Posterior cingulate gyrus (tissue), 11 donors: ENCODE measurements around the gene BCO2.

Source experiments
- DNase-seq, 10 donors: peaks; one replicate each; pipeline versions ENCODE4 v3.0.0 to v3.0.0-alpha.2; 2020 to 2021; ENCODE audit warnings: mixed read lengths in 3 of 10
- intact Hi-C: fragments of 100-400 bp; cut with DNase I; formaldehyde crosslinking; loops from one replicate; pipeline ENCODE4 v1.15.1; 2023

BCO2 gene

DNA sequence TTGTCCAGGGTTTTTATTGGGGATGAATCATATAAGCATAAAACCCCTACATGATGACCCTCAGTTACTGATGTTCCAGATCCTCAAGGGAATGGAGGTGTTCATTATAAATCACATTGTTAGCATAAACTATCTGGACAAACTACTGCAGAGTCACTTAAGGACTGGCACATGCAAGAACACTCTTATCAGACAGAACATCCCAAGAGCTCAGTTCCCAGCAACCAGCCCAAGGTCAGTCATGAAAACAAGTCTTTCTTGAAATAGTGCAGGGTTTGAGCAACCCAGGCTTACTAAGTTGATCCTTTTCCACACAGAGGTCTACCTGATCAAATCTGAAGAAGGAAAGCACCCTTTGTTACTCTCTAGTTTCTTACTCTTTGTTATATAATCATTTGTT, 37.4 kb downstream of the BCO2 start:
- intact Hi-C loops, result no loop called here
- no peak for DNase-seq

DNA sequence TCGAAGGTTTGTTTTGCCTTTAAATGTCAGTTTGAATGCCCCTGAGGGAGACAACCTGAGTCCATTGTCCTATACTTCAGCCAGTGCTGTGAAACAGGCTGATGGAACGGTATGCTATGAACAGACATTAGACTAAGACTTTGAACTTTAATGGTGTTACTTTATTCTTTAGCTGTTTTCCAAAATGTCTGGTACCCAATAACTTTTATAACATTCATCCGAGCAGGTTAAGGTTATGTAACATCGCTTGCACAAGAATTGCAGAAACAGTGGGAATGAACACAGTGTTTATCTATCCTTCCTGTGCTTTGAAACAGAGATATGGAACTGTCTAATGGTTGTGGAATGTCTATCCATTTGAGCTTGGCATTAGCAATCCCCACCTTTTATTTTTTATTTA, 38.4 kb downstream of the BCO2 start:
- DNase-seq, result no peak
- intact Hi-C loops, result no loop called here

DNA sequence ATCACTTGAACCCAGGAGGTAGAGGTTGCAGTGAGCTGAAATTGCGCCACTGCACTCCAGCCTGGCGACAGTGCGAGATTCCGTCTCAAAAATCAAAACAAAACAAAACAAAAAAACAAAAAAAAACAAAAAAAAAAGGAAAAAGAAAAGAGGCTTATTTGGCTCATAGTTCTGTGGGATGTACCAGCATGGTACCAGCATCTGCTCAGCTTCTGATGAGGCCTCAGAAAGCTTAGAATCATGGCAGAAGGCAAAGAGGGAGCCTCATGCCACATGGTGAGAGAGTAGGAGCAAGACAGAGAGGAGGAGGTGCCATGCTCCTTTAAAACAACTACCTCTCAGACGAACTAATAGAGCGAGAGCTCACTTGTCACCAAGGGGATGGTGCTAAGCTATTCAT, 40.3 kb downstream of the BCO2 start:
- intact Hi-C loops, result no loop called here

DNA sequence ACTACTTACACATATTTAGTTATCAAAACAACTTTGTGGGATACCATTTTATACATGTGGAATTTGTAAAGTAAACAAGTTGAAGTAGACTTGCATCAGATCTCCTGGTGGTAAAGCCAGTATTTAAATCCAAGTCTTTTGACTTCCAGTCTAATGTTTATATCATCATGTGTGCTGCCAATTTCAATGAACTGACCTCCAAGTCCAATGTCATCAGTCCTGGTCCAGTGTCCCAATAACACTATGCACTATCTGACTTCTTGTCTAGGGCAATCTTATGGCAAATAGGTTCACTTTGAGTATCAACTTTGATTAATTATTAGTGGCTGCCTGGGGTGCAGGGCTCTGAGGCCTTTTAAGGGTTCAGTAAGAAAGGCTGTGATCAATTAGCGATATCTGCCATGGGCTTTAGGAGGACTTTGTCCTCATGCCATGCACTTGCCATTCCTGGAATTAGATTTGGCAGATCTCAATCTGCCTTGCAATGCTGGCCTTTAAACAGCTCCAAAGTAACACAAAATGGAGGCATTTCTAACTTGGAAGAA, 41.3 kb downstream of the BCO2 start:
- intact Hi-C loops, result no loop called here

More for the DNA sequence above, 40.3 kb downstream of the BCO2 start:
- DNase-seq, result no peak

DNA sequence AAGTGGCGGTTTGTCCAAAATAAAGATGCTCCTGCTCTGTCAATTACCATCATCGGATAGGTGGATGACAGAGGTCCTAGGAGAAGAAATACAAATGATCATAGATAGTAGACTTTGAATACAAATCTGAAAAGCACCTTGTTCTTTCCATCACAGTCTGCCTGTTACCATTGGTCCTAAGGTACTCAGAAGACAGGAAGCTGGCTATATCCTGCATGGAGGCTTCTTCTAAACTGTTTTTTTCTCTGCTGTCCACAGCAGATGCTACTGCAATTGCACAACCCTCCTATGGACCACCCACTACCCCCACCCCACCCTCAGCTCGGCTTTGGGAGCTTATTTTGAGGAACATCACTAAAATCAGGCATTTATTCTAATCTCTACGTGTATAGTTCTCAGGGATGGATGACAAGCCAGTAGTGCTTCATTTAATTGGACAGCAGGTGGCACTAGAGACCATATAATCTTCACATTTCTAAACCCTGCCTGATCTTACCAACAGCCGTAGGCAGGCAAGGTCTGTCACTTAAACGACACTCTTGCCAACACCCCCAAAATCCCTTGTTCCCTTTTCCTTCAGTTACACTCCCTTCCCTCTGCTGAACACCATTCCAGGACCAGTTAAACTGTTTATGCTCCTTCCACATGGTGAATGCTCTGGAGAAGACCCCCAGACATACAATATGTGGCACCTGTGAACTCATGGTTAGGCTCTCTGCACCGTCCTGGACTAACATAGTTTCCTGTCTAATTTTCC, 44.3 kb downstream of the BCO2 start:
- peak in 5 of 10 donors; percentile 9 to 26 (median 17) for DNase-seq
- intact Hi-C loops, result loop anchor here (1.0 kb wide), 1 partner anchor 61 kb away; no protein-coding TSS in a partner anchor

More for the DNA sequence above, 41.3 kb downstream of the BCO2 start:
- no peak for DNase-seq

DNA sequence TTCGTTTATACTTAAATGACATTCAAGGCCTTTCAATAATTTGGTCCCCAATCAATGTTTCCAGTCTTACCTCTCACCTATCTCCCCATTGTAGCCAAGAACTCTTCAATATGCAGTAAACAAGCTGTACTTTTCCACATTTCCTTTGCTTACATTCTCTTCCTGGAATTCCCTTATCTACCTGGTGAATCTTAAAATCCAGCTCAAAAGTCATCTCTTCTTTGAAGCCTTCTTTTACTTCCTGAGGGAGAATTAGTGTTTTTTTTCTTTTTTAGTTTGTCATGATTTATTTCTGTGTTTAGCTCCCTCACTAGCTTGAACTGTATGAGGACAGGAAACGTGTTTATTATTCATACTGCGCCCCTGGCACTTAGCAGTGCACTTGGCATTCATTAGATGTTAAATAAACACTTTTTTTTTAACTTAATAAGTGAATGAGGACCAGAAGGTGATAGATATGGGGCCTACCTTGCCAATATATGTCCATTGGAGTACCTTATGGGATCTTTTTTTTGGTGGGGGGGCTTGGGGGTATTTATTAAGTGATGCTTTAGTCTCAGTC, 46.0 kb downstream of the BCO2 start:
- no peak for DNase-seq
- intact Hi-C loops, result no loop called here

DNA sequence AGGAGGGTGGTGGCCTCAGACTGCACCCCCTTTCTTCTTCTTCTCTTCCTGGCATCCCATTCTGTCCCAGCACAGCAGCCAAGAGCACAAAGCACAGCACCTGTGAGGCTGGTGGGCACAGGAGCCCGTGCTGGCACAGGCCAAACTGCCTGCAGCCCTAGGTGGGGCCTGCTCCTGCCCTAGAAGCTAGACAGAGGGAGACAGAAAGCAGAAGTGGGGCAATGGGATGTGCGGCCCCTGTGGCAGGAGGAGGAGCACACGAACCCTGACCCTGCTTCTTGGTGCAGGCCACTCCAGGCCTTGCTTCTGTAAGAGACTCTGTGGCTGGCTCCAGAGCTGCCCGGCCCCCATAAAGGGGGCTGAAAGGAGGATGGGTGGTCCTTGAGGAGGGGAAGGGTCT, 47.0 kb downstream of the BCO2 start:
- DNase-seq, result no peak
- intact Hi-C loops, result no loop called here

DNA sequence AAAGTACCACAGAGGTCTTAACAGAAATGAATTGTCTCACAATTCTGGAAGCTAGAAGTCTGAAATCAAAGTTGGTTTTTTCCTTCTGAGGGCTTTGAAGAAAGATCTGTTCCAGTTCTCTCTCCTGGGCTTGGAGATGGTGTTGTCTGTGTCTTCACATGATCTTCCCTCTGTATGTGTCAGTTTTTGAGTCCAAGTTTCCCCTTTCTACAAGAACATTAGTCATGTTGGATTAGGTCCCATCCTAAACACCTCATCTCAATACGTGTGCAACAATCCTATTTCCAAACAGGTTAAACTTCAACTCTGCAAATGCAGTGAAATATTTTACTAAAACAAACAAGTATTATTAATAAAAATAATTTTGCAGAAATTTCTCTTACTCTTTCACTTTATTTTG, 47.8 kb downstream of the BCO2 start:
- no peak for DNase-seq
- intact Hi-C loops, result no loop called here

DNA sequence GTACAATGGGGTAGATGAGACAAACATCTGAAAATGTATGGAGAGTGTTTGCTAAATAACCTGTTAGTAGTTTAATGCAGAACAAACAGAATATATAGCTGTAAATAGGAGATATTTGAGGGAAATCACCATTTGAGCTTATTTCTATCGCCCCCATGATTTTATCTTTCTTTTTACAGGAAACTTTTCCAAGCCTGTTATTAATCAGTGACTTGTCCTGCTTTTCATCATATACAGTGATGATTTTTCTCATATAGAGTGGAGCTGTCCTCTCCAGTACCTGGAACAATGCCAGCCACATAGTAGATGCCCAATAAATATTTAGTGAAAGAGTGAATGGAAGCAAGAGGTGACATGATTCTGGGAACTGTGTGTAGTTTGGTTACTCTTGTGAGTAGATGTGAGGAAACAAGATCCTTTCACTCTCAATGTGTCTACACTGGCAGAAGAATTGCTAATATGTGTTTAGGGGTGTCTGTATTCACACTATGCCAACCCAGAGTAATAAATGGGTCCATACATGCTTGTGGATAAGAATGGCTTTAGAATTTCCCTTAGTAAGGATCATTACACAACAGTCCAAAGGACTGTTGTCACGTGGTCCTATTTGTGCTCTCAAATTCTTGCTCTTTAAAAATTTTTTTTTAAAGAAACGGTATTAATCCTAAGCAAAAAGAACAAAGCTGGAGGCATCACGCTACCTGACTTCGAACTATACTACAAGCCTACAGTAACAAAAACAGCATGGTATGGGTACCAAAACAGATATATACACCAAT, 48.6 kb downstream of the BCO2 start:
- intact Hi-C loops, result no loop called here
- DNase-seq, result no peak

DNA sequence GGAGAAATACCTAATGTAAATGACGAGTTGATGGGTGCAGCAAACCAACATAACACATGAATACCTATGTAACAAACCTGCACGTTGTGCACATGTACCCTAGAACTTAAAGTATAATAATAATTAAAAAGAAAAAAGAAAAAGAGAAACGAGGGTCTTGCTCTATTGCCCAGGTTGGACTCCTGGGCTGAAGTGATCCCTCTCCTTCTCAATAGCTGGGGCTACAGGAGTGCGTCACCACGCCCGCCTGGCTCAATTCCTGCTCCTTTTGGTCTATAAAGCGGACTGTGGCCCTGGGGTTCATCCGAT, 50.4 kb downstream of the BCO2 start:
- DNase-seq, result no peak
- intact Hi-C loops, result loop anchor here (2.0 kb wide), 1 partner anchor 55 kb away; no protein-coding TSS in a partner anchor

DNA sequence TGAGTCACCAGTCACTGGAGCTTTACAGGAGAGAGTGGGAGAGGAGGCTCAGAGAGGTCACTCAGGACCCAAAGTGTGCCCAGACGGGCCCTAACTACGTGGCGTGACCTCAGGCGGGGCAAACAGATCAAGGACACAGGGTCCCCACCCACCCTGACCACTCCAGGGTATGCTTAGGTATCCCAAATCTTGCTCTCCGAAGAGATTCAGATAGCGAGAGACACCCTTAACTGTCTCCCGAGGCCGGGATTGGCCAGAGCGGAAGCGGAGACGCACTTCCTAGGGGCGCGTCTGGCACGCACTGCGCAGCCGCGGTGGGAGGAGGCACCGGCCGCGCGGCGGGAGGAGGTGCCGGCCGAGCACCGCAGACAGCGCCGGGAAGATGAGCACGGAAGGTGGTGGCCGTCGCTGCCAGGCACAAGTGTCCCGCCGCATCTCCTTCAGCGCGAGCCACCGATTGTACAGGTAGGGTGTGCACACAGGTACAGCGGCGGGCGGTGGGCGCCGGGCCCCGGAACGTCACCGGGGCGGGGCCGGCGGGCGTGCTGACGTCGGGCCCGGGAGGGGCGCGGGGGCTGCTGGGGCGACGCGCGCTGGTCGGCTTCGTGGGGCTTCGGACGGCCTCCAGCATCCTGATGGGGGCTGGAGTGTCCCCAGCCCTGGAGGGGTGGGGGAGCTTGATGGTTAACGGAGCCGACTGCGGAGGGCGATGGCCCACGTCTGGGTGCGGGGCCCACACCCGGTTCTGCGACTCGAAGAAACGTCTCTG, 50.9 kb downstream of the BCO2 start, which contains the start of gene PTS:
PTS (plus strand) TSS at position 367 of the 769 bp plus-strand sequence; CDS start at position 383, 16 bp downstream.
- DNase-seq, result peak; percentile 77 to 98 (median 85)
- intact Hi-C loops, result loop anchor here (2.0 kb wide), 1 partner anchor 55 kb away; no protein-coding TSS in a partner anchor

DNA sequence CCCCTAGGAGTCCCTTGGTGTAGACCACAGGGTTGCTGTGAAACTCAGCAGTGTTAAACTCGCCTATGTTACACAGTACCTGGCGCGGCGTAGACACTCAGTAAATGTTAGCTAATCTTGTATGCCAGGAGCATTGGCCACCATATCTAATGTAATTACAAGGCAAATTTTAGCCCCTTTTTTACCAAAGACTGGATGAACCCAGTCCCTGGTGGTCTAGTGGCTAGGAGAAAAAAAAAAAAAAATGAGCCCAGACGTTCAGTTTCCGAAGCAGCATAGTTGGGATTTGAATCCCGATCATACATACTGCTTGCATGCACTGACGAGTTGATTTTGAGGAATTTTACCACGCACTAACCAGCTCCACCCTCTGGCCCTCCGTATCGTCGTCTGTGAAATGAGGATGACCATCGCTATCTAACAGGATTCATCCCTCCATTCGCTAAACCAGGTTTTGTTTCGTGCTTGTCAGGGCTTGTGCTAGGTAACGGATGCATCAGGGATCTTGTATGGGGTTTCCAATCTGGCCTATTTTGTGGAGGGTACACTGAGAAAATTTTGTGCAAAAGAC, 51.6 kb downstream of the BCO2 start:
- intact Hi-C loops, result loop anchor here (2.0 kb wide), 1 partner anchor 54 kb away; no protein-coding TSS in a partner anchor
- DNase-seq, result peak in 2 of 10 donors; percentile 57 to 66

DNA sequence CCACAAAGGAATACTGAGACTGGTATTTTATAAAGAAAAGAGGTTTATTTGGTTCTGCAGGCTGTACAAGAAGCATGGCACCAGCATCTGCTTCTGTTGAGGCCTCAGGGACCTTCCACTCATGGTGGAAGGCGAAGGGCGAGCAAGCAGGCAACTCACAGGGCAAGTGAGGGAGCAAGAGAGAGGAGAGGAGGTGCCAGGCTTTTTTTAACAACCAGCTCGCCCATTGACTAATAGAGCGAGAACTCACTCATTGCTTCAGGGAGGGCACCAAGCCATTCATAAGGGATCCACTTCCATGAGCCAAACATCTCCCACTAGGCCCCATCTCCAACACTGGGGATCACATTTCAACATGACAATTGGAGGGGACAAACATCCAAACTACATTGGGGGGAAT, 52.2 kb downstream of the BCO2 start:
- intact Hi-C loops, result loop anchor here (2.0 kb wide), 1 partner anchor 53 kb away; no protein-coding TSS in a partner anchor
- DNase-seq, result peak in 1 of 10 donors; percentile 36

DNA sequence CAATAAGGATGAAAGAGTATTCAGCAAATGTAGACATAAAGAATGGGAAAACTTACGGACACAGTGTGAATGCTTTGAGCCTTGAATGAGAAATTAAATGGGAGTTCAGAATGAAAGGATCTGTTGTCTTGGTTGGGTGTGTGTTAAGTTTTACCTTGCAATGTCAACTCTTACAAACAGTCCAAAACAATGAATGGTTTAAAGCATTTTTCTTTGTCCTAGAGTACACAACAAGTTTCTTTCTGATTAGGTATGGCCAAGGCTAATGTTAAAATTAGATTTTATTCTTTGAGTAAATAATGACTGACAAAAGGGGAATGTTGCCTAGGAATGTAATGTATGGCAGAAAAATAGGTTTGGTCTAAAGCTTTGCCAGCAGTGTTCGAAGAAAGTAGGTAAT, 53.4 kb downstream of the BCO2 start:
- intact Hi-C loops, result no loop called here

DNA sequence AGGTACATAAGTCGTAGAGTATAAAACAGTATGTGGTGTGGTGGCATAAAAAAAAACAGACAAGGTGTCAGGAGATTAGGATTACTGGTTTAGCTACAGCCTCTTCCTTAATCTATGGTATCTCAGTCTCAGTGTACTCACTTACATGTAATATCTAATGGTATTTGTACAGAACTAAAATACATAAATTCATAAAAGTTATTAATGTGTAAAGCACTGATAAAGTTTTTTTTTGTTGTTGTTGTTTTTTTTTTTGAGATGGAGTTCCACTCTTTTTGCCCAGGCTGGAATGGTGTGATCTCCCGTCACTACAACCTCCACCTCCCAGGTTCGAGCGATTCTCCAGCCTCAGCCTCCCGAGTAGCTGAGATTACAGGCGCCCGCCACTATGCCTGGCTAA, 53.8 kb downstream of the BCO2 start:
- no peak for DNase-seq
- intact Hi-C loops, result no loop called here

More for the DNA sequence above, 53.4 kb downstream of the BCO2 start:
- DNase-seq, result no peak

DNA sequence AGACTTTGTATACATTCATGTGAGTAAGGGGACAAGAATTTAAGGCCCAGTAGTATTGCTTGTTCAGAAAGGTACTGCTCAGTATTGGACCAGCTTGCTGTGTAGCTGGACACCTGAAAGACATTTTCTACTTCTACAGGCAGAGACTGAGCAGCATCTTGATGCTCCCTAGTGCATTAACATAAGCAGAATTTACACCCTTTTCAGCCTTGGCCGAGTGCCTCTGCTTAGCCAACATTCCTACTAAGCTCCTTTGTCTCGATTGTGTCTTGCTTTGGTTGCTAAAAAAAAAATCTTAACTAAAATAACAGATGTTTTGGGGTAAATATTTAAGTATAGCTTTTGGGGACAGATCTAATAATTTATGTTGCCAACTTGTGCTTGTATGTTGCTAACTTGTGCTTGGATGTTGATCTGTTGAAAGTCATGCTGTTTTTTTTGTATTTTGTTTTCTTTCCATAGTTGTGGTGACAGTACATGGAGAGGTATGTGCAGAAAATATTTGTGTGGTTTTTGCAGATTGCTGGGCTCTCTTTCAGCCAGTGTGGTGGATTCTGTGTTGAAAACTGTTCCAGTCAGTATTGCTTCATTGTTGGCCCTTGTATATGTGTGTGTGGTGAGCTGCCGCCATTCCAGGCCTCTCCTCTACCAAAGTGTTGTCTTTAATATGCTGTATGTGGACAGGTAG, 54.6 kb downstream of the BCO2 start:
- intact Hi-C loops, result no loop called here
- DNase-seq, result no peak

DNA sequence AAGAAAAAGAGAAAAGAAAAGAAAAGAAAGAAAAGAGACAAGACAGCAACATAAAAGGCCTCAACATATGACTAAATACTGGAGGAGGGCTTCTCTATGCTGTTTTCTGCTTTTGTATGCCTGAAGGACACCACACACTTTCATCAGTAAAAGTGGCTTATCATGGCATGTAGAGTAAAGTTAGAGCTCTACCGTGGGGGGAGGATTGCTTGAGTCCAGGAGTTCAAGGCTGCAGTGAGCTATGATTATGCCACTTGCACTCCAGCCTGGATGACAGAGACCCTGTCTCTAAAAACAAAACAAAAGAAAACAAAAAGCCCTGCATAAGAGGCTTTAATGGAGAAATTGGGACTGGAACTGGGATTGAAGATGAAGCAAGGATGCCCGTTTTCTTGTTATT, 56.6 kb downstream of the BCO2 start:
- no peak for DNase-seq
- intact Hi-C loops, result no loop called here

DNA sequence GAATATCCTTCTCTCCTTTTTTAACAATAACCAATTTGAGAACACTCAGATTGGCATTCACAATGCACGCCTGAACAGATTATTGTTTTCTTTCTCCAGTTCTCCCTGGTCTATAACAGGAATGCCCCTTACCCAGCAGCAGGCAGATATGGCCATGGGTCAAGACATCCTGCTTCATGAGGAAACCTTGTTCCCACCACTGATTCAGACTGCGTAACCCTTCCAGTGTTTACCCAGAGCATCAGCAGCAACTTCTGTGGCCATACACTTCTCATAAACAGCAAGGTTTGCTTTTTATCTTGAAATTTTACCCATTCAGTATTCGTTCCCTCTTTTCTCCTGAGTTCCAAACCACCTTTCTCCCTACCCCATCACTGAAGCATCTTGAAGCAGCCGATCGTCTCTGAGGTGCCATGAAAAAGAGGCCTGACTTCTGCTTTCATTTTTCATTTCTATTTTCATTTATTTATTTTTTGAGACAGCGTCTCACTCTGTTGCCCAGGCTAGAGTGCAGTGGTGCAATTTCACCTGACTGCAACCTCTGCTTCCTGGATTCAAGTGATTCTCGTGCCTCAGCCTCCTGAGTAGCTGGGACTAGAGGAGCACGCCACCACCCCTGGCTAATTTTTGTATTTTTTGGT, 60.6 kb downstream of the BCO2 start:
- intact Hi-C loops, result no loop called here
- no peak for DNase-seq

DNA sequence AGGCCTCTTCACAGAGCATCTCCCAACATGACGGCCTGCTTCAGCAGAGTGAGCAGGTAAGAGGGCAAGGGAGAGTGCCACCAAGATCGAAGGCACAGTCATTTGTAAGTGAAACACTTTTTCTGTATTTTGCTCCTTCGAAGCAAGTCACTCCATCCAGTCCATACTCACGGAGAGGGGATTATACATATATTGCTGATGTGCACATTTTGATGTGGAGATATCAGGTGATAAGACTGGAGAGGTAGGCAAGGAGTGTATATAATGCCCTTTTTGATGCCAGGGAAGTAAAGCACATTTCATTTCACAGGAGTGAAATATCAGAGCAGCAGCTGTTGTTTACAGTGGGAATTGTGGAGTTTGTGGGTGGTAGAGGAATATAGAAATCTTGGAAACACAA, 62.1 kb downstream of the BCO2 start:
- intact Hi-C loops, result no loop called here

More for the DNA sequence above, 62.1 kb downstream of the BCO2 start:
- DNase-seq, result no peak
